D341Med (cell line): ENCODE data around the gene PLD2.
"Not testable (repeated sequence)": the region's sequence is repeated elsewhere in the genome, so short reads cannot be mapped to it uniquely, and the experiment has no call there.

Experiments used
- DNase-seq: peaks from one replicate; pipeline ENCODE4 v3.0.0; 2012; ENCODE audit warnings: low spot score

PLD2 gene

DNA sequence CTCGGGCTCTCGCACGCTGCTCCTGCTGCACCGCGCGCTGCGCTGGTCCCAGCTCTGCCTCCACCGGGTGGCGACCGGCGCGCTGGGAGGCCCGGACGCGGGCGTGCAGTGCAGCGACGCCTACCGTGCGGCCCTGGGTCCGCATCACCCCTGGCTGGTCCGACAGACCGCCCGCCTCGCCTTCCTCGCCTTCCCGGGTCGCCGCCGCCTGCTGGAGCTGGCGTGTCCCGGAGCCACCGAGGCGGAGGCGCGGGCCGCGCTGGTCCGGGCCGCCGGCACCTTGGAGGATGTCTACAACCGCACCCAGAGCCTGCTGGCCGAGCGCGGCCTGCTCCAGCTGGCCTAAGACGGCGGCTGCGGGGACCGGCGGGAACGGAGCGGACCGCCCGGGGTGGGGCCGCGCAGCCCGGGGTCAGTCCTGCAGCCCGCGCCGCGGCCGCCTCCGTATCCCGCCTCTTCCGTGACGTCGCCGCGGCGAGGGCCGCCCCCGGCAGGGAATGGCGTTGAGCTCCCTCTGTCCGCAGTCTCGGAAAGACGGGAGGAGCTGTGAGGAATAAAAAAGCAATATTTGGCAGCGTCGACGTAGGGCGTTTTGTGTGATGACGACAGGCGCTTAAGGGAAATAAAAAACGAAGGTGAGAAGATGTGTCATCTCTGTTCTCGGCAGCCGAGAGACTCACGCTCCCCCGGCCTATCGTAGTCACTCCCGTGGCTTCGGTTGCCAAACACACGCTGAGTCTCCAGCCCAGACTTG is 16.8 kb upstream of the PLD2 start:
- peak; percentile 86 for DNase-seq

DNA sequence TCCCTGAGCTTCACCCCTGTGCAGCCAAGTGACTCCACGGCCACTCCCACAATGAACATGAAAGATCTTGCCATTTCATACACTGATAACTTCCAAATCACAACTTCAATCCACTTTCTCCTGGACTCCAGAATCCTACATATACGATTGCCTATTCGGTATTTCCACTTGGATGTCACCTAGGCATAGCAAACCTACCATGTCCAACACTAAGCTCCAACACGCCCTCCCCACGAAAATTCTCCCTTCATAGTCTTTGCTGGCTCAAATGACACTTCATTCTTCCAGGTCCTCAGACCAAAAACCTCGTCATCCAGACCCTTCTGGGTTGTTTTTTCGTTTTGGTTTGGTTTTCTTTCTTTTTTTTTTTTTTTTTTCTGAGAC is 16.3 kb upstream of the PLD2 start:
- DNase-seq: no peak

- no peak for DNase-seq
Observed at GRCh38 chr17:4795168-4795567, 11.8 kb upstream of the PLD2 start.

GRCh38 chr17:4796552-4796920 is 10.4 kb upstream of the PLD2 start:
- peak; percentile 50 for DNase-seq

DNA sequence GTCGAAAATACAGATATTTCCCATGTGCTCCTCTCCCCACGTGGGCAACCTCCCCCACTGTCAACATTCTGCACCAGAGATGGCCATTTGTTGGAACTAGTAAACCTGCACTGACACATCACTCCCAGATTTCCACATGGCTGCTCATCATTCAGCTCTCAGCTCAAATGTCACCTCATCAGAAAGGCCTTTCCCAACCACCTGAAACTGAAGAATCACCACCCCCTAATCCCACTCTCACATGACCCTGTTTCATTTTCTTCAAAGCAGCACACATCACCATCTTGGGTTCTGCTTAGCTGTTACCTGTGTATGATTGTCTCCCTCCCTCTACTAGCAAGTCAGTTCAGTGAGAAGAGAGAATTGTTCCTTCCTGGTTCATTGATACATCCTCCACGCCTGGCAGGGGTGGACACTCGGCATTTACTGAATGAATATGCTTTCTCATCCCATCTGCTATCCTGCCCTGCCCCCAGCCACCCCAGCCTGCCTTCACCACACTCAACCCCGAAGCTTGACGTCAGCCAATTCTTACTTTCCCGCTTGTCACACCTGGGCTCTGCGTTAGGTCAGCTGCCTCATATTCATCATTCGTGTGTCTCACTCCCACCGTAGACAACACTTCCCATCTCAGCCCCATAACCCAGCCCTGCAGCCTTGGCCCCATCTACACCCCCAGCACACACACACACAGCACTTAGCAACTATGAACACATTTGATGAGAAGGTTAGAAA is 6.3 kb upstream of the PLD2 start:
- no peak for DNase-seq

GRCh38 chr17:4802228-4802627 is 4.7 kb upstream of the PLD2 start, which contains the start of gene C17orf114:
Gene C17orf114, minus strand, starts transcription at chr17:4802328.
- no peak for DNase-seq

DNA sequence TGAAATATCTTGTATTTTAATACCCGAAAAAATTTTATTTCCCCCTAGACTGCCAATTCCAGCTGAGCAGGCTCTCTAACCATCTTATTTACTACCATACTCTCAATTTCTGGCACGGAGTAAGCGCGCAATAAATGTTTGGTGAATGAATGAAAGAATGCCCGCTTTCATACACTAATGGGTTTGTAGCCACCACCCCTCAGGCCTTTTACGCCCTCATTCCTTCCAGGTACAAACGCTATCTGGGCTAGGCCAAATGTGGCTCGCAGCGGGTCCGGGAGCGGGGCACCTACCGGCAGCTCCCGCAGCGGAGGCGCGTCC is 536 bp upstream of the PLD2 start:
- DNase-seq: no peak

GRCh38 chr17:4807605-4808377 is 839 bp downstream of the PLD2 start:
- DNase-seq: no peak

GRCh38 chr17:4808378-4808767 is 1.4 kb downstream of the PLD2 start:
- DNase-seq: no peak

DNA sequence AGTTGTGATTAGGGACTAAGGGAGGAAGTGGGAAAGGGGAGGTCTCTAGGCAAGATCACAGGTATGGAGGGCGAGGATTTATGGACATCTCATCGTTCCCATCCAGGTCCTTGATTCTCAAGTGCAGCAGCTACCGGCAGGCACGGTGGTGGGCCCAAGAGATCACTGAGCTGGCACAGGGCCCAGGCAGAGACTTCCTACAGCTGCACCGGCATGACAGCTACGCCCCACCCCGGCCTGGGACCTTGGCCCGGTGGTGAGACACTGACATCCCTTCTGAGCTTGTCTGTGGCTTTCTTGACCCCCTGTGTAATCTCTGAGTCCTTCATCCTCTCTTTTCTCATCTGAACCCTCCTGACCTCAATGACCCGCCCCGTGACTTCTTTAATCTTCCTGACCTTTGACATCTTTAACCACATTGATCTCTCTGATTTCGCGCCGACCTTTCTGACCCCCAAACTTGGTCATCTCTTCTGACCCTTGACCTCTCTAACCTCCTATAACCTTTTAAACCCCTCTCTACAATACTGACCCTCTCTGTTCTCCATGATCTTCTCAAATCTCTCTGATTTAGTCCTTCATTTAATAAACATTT is 3.8 kb downstream of the PLD2 start:
- no peak for DNase-seq

- no peak for DNase-seq
Observed at GRCh38 chr17:4811471-4811870, 4.5 kb downstream of the PLD2 start.

GRCh38 chr17:4812690-4813089 is 5.7 kb downstream of the PLD2 start:
- no peak for DNase-seq

GRCh38 chr17:4815043-4815675 is 8.2 kb downstream of the PLD2 start:
- no peak for DNase-seq

DNA sequence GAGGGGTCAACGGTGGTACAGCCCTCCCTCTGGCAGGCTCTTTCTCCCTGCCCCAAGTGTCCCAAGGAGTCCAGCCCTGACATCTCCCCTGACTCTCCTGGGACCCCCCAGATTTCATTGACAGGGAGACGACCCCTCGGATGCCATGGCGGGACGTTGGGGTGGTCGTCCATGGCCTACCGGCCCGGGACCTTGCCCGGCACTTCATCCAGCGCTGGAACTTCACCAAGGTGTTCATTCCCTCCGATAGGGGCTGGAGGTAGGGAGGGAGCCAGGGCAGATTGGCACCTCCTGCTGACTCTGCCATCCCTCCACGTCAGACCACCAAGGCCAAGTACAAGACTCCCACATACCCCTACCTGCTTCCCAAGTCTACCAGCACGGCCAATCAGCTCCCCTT is 9.9 kb downstream of the PLD2 start:
- no peak for DNase-seq

GRCh38 chr17:4818276-4818675 is 11.3 kb downstream of the PLD2 start:
- no peak for DNase-seq

DNA sequence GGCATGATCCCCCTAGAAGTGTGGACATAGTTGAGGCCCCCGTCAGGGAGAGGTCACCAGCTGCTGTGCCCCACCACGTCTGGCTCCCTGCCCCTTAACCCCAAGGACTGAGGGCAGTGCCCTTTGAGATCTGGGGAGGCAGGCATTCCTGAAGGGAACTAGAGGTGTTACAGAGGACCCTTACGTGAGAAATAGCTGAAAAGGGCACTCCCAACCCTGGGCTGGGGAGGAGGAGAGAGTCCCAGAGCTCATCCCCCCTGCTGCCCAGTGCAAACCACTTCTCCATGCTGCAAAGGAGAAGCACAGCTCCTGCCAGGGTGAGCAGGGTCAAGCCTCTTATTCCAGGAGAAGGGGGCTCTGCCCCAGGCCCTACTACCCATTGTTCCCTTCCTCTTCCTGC is 15.9 kb downstream of the PLD2 start:
- no peak for DNase-seq

DNA sequence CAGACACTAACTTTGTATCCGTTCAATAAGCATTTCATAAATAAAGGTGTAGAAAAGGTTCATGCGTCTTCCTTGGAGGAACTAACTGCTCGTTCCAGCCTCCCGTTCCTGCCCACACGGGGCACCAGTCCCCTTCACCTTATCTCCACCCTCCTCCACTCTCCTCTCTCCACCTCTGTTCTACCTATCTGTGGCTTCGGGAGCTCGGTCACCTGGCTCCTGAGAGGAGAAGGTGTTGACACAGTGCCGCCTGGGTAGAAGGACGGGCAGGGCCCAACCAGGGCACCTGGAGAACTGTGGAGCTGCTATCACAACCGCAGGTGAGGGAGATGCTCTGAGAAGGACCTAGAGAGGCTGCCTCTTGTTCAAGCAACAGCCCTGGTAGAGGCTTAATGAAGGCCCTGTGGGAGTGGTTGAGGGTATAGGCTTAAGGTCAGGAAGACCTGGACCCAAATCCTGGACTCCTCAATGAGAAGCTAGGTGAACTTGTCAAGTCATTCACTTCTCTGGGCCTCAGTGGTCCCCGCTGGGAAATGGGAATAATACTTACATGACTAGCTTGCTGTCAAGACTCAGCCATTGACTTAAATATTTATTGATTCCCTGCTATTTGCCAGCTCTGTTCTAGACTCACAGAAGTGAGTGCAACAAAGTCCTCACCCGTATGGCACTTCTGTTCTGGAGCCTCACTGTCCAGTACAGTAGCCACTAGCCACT is 16.6 kb downstream of the PLD2 start:
- DNase-seq: no peak

DNA sequence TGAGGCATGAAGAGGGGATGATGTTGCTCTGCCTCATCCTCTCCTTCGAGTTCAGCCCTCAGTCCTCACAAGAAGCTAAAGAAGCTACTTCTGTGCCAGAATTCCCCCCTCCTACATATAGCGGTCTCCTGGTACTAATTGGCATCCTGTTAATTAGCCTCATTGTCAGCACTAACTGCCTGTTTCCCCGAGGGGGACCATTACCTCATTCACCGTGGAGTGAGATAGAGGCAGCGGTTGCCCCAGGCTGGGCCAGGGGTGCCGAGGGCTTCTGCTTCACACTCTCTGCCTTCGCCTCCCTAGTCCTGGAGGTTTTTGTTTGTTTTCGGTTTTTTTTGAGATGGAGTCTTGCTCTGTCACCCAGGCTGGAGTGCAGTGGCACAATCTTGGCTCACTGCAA is 20.4 kb downstream of the PLD2 start:
- no peak for DNase-seq

DNA sequence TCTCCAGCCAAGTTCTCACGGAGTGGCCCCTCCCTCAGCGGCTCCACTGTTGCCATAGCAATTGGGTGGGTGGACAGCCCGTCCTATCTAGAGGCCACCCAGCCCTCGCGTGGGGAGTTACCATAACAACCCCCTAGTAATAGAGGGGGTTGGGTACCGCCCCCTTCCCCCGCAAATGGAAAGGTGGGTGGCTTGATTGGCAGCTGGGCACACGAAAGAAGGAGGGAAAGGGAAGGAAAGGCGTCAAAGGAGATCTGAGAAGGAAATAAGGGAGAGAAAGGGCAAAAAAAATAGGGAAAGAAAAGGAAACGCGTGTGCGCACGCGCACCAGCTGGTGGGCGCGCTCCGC is 25.9 kb downstream of the PLD2 start:
- not testable (repeated sequence) for DNase-seq

DNA sequence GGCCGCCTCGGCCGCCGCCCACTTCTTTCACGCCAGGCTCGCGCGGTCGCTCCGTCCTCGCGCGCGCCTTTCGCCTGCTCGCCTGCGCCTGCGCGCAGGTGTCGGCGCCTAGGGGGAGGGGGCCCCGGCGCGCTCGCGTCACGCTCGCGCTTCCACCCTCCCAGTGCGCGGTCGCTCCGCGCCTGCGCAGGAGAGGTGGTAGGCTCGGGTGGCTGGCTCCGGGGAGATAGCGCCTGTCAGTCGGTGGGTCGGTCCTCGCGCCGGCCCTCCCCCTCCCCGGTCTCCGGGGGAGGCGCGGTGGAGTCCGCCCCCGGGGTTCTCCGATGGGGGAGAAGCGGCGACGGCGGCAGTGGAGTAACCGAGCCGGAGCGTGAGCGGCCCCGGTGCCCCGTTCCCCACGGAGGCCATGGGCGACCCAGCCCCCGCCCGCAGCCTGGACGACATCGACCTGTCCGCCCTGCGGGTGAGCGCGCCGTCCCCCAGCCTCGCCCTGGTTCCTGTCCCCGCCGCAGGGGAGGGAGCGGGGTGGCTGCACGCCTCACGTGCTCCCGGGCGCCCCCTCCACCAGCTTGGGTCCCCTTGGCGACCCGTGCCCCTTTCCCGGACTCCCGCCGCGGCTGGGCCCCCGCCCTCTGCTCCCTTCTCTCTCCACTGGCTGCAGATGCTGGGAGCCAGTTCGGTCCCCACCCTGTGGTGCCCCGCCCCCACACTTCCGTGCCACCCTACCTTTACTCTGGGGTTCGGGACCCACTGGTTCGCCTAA is 26.4 kb downstream of the PLD2 start, which contains the start of gene MINK1:
MINK1 (plus strand) TSS at position 163 of the 763 bp plus-strand sequence; CDS start at position 407, 244 bp downstream.
- DNase-seq: peak; percentile 96
